HG02763 (cell line): ENCODE measurements around the gene EPB41.
A peak's percentile ranks its signal among the peaks of the same experiment; 100 is the strongest.
"Not testable (repeated sequence)": the region's sequence is repeated elsewhere in the genome, so short reads cannot be mapped to it uniquely, and the experiment has no call there.

Experiments
- ATAC-seq: cut with Tn5 transposase; IDR thresholded peaks from one replicate; pipeline ENCODE4 v1.9.1; 2021; ENCODE audit warnings: mild to moderate bottlenecking, moderate library complexity; ENCODE audit not compliant: unreplicated experiment

EPB41 gene

DNA sequence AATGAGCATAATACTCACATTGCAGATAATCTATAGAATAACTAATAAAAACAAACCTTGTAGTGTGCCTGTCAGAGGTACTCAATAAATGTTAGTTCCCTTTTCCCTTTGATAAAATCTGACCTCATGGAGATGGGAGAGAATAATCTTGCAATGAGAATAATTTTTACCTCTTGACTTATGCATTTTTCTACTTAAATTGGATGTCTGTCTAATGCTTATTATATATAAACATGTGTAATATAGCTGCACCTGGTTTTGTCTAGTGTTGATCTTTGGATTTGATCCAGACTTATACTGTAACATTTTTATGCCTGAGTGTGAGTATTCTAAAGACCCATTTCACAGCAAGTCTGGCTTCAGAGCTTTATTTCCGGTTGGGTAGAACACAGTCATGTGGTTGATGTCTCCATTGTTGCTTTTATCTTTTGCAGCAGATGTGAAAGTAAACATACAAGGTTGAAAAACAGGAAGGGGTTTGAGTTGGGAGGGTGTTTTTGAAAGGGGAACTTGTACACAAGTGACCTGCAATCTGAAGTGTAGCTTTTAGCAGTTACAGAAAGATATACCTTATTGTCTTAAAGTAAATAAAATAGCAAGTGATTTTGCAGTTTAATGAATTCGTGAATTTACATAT lies 12.4 kb downstream of the EPB41 start:
- peak; percentile 85 for ATAC-seq

DNA sequence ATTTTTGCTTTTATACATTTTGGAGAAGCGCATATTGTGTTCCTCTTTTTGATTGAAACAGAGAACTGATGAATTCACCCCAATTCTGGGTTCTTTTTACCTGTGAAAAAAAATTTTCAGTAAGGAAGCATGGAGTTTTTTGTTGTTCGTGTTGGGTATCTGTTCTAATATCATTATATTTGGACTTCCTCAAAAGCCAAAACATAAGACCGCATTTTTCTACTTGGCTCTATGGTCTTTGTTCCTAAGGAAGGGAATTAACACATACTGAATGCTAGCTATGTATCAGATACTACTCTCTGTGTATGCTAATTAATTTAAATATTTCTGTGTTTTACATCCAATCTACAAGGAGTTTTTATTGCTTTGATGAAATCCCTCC lies 12.9 kb downstream of the EPB41 start:
- ATAC-seq: no peak

DNA sequence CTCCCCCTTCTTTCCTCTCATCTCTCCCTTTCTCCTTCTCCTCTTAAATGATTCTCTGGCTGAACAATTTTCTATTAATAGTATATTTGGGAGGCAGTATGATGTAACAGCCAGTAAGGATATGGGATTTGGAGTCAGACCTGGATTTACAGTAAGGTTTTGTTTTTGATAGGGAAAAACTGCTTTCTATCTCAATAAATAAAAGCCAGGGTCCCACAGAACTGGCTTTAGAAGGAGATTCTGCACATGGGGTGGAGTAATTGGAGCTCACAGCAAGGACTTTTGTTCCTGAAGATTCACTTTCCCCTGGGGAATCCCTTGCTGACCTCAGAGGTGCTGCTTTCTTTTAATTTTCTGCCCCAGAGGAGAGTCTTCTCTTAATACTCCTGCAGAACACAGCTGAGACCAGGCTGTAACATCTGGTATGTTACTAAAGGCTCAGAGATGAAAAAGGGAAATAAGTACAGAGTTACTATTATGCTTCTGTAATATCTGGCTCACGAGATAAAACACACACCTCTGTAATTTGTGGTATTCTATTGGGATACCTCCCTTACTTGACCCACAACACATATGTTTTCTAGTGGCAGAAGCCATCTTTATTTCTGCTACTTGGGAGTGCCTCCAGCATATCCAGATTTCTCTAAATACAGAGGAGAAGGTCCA lies 13.4 kb downstream of the EPB41 start:
- no peak for ATAC-seq

GRCh38 chr1:28928314-28928941 lies 14.1 kb downstream of the EPB41 start:
- no peak for ATAC-seq

GRCh38 chr1:28933277-28933676 lies 18.9 kb downstream of the EPB41 start:
- ATAC-seq: no peak

DNA sequence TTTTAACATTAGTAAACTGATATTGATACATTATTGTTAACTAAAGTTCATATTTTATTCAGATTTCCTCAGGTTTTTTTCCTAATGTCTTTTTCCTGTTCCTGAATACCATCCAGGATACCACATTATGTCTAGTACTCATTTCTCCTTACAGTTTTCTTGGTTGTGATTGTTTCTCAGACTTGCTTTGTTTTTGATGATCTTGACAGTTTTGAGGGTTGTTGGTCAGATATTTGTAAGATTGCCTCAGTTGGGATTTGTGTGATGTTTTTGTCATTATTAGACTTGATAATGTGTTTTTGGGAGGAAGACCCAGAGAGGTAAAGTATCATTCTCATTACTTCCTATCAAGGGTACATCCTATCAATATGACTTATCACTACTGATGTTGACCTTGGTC lies 19.5 kb downstream of the EPB41 start:
- ATAC-seq: no peak

DNA sequence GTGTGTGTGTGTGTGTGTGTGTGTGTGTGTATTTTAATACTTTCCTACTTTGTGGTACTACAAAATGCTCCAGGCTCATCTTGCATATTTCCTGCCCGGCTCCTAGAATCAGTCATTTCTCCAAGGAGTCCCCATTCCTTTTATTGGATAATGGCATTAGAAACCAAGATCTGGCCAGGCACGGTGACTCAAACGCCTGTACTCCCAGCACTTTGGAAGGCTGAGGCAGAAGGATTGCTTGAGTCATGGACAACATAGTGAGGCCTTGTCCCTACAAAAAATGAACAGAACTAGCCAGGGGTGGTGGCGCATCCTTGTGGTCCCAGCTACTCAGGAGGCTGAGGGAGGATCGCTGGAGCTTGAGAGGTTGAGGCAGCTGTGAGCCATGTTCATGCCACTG lies 20.3 kb downstream of the EPB41 start:
- no peak for ATAC-seq

GRCh38 chr1:28935293-28935692 lies 20.9 kb downstream of the EPB41 start:
- no peak for ATAC-seq

DNA sequence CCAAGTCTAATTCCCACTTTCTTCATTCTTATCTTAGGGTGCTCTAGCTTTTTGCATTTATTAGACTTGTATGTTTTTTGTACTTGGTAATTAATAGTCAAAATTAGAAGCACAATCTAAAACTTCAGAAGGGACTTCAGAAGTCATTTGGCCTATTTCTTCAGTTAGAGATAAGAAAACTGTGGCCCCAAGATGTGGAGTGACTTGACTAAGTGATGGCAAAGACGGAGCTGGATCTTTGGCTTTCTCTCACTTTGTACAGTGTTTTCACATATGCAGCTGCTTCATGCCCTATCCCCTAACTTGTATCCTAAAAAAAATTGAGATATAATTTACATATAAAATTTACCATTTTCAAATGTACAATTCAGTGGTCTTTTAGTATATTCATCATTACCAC lies 21.7 kb downstream of the EPB41 start:
- no peak for ATAC-seq

DNA sequence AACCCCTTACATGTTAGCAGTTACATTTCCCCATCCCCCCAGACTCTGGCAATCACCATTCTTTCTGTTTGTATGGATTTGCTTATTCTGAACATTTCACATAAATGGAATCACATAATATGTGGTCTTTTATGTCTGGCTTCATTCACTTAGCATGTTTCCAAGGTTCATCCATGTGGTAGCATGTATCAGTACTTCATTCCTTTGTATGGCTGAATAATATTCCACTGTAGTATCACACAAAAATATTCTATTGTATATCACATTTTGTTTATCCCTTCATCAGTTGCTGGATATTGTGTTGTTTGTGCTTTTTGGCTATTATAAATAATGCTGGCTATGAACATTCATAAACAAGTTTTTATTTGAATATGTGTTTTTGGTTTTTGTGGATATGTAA lies 22.2 kb downstream of the EPB41 start:
- ATAC-seq: no peak

DNA sequence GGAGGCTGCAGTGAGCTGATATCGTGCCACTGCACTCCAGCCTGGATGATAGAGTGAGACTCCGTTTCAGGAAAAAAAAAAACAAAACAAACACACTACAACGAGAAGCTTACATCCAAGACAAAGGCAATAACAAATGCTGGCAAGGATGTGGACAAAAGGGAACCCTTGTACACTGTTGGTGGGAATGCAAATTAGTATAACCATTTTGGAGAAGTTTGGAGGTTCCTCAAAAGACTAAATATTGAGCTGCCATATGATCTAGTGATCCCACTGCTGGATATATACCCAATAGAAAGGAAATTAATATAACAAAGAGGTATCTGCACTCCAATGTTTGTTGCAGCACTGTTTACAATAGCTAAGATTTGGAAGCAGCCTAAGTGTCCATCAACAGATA lies 29.2 kb downstream of the EPB41 start:
- not testable (repeated sequence) for ATAC-seq

GRCh38 chr1:28950006-28950405 lies 35.6 kb downstream of the EPB41 start:
- ATAC-seq: no peak

DNA sequence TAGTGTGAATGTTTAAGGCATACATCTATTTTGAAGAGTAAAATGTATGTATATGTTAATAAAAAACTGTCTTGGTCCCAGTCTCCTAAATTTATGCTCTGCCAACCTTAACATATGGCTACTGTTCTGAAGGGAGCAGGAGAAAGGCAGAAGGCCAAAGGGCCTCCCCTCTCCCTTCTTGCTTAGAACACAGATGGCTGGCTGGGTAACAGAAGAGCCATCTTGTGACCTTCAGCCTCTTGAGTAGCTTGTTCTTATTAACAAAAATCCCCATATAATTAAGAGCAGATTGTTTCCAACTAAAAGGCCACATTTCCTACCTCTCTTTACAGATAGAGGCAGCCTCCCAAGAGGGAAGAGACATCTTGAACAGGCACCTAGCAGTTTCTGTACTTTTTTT lies 36.1 kb downstream of the EPB41 start:
- no peak for ATAC-seq

GRCh38 chr1:28954126-28954726 lies 39.9 kb downstream of the EPB41 start:
- no peak for ATAC-seq

- no peak for ATAC-seq
These were observed 41.7 kb downstream of the EPB41 start for GRCh38 chr1:28956038-28956464.

DNA sequence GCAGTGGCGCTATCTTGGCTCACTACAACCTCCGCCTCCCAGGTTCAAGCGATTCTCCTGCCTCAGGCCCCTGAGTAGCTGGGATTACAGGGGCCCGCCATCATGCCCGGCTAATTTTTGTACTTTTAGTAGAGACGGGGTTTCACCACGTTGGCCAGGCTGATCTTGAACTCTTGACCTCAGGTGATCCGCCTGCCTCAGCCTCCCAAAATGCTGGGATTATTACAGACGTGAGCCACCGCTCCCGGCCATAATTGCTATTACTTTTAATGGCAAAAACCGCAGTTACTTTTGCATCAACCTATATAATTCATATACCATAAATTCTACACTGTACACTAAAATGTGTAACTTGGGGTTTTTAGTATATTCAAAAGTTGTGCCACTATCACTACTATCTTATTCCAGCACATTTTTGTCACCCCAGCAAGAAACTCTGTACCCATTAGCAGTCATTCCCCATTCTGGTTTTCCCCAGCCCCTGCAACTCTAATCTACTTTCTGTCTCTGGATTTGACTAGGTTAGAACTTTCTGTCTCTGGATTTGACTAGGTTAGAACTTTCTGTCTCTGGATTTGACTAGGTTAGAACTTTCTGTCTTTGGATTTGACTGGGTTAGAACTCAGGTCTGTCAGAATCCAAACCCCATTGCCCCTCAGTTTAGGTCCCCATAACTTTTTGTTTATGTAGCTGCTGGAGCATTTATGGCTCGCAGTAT lies 47.9 kb downstream of the EPB41 start:
- not testable (repeated sequence) for ATAC-seq

DNA sequence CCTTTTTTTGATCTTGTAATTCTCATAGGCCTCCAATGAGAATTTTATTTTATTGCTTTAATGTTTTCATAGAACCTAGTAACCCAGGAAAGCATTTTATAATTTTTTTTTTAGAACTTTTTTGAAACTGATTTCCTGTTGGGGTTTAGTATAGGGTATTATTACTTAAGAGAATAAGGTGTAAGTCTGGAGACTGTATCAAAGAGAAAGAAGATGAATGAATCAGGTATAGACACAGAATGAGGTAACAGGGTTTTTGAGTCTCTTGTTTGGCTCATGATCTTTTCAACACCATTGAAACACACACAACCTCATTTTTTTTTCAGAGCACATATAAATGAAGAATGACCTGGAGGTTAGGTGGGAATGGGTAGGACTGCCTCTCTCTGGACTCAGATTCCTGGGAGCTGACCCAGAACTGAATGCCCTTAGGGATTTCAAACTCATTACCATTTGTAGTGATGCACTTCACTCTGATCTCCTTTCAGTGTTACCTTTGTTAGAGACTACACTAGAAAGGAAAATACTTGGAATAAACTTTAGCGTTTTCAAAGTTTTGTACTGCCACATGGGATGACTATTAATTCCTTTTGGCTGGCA lies 51.0 kb downstream of the EPB41 start:
- ATAC-seq: no peak

- no peak for ATAC-seq
These were observed 52.2 kb downstream of the EPB41 start for GRCh38 chr1:28966617-28967016.

DNA sequence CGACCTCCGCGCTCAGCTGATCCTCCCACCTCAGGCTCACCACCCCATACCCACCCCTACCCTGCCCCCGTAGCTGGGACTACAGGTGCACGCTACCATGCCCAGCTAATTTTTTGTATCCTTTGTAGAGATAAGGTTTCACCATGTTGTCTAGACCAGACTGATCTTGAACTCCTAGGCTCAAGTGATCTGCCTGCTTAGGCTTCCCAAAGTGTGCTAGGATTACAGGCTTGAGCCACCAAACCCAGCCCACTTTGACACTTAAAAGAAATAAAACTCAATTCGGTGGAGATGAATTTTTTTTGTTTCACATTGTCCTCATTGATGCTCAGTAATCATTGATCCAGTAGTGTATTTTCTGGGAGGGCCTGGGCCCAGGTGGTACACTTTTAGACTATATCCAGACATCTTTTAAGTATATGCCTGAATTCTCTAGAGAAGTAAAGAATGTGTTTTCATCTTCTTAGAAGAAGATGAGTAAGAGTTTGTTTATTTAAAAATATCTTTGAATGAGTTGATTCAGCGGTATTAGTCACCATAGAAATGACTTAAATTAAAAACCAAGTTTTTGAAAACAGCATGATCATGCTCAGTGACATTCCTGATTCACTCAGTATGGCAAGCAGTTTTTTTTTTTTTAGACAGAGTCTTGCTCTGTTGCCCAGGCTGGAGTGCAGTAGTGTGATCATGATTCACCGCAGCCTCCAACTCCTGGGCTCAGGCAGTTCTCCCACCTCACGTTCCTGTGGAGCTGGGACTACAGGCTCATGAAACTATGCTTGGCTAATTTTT lies 57.8 kb downstream of the EPB41 start:
- no peak for ATAC-seq
